Hippocampal formation (tissue), 2 donors: ENCODE data around the gene NTRK3.

ENCODE experiments used
- DNase-seq, 2 donors: peaks; one replicate each; lab custom pipeline; 2025; lab: John Stamatoyannopoulos, UW

The NTRK3 gene

DNA sequence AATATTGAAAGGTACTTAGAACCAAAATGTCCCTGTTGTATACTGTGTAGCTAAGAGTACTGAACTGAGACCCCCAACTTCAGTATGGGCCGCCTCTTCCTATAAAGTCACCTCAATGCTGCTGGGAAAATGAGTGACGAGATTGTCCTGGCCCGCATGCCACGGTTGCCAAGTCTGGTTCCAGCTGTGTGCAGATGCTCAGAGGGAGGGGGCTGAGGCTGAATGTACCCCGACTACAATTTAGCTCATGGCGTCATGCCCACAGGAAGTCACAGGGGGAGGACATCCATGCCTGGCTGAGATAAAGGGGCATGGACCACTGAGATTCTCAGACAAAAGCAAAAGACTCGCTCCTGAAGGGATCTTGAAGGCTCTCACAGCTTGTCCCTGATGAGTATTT, 271.1 kb downstream of the NTRK3 start:
- no peak for DNase-seq

DNA sequence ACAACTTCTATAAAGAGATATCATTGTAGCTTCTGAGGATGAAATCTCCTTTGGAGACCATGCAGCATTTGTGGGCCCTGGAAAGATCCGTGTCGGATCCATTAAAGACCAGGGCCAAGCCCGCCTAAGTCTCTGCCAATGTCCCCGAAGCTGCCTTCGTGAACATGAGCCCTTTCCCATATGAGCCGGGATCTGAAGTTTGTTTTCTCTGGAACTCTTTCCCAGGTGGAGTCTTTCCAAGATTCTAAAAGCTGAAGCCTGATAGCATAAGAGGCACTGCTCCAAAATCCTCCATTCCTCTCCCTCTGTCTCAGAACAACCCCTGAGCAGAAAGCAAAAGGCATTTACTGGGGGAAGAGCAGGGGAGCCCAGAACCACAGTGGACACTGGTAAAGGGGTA, 274.6 kb downstream of the NTRK3 start:
- DNase-seq: no peak

DNA sequence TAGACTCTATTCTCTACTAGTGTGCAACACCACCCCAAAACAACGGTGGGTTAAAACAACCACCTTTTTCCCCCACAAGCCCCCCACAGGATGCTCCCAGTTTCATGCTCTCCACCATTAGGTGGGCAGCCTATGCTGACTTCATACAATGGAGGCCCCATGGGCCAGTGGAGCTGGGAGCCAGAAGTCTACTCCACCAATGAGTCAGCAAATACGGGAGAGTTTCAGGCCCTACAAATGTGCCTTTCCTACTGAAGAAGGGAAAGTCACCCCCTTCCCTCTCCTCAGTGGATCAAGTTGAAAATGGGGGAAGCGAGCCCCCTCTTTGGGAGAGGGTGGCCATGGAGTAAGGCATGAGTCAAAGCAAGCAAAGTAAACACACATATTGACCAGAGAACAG, 278.6 kb downstream of the NTRK3 start:
- no peak for DNase-seq

DNA sequence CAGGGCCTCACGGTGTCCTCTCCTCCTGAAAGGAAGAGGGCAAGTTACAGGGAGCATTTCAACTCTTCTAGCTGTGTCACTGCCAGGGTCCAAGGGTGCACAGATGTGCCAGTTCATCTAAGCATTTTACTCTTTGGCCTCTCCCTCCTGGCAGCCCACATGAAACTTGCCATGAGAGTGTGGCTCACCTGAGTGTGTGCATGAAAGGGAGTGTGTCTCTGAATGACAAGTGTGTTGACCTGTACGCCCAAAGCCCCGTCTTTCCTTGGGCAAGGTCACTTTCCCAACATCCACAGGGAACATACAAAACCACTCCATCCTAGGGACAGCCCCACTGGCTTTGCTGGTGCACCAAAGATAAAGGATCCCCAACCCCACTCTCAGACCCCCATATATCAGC, 280.0 kb downstream of the NTRK3 start:
- no peak for DNase-seq

DNA sequence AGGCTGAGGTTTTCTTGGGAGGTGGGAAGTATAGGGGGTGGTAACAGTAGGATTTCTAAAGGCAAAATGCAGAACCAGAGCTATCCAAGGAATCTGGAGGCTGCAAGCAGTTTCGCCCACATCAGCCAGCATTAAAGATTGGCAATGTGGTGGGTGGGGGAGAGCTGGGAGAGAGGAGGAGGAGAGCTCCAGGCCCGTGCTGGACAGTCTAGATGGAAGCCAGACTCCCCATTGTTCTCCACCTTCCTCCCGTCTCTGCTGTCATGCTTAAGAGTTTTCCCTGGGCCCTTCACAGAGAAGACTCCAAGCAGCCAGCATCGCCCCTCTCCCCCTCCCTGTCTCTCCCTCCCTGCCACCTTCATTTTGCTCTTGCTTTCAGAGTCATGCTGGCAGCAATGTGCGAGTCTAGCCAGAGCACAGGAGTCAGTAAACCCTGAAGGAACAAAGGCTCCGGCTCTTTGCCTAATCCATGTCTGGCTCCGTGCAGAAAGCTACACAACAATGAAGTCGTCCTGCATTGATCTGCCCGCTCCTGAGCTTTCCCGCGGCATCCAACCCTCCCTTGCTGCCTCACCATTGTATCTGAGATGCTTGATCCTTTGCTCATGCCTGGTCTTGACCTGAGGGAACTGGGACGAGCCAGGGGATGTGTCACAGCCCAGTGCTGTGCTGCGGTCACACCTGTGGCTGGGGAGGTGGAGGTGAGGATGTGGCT, 282.9 kb downstream of the NTRK3 start:
- DNase-seq: no peak

DNA sequence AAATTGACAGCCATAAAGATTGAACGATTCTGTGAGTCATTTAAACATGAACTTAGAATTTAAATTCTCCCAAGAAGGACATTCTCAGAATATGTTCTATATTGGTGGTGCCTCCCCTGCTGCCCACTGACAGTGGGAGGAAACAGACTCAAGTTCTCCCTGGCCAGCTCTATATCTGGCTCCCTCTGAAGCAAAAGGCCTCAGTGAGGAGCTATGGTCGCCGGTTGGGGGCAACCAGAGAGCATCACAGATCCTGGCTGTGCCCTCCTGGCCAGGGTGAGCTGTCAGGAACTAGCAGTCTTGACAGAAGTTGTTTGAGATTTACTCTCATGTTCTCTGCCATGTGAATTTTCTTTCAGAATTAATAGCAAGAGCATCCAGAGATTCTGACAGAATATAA, 285.5 kb downstream of the NTRK3 start:
- no peak for DNase-seq

DNA sequence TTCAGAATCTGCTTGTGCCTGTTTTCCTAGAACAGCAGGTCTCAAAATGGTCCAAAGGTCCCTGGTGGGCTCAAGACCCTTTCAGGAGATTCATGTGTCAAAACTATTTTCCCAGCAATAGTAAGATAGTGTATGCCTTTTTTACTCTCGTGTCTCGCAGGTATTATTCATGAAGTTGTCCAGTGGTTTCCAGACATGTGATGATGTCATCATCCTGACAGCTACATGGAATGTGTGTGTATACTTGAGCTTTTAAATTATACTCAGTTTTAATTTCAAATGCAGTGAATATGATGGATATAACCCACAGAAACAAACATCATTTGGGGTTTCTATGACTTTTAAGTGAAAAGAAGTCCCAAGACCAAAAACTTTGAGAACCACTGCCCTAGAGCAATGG, 288.6 kb downstream of the NTRK3 start:
- DNase-seq: no peak

DNA sequence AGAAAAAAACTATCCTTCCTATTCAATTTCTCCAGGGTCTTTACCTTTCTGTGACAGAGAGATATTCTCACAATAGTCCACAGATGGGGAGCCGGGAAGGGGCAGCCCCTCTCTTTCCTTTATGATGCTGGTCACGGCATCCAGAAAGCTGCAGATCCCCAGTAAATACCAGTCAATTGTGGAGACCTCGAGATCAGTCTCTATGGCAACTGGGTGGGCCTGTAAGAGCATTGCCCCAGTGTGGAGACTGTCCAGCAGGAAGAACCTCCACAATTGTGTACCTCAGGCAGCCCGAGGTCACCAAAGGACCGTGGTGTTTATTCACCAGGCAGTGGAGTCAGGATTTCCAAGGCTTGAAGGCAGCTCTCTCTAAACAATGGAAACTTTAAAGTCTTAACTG, 291.2 kb downstream of the NTRK3 start:
- DNase-seq: no peak

DNA sequence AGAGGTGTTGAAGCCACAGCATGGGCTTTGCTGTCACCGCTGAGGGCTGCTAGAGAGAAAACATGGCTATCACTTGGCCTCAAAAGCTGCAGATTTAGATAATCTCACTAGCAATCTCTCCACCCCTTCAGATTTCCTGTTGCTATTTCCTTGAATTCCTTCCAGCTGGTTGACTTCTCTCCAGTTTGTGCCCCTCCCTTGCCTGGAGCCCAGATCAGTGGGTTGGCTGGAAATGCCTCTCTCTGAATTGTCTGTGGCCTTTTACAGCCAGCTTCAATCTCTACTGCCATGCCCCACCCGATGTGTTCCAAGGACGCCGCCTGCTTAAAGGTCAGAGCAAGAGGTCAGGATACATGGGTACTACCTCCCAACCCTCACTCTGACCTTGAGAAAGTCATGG, 294.1 kb downstream of the NTRK3 start:
- no peak for DNase-seq

DNA sequence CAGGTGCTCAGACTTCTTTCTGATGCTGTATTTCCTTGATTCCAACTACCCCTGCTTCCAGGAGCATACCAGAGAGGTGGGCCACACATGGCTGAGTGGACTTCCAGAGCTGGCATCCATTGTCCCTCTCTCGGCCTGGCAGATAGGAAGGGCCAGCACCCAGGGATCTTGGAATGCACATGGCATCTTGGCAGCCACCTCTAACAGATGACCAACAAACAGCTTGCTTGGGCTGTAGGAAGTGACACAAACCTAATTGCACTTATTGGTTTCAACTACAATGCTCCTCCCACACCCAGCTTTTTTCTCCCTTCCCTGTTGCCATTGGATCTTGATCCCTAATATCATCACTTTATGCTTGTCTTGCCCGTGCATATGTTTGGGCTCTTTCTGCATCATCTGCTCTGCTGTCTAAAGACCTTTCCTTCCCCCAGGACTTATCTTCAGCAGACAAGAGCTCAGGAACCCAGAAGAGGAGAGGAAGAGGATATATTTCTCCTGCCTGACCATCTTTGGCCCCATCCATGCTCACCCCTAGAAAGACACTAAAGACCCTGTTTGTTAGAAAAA, 294.6 kb downstream of the NTRK3 start:
- DNase-seq: no peak

DNA sequence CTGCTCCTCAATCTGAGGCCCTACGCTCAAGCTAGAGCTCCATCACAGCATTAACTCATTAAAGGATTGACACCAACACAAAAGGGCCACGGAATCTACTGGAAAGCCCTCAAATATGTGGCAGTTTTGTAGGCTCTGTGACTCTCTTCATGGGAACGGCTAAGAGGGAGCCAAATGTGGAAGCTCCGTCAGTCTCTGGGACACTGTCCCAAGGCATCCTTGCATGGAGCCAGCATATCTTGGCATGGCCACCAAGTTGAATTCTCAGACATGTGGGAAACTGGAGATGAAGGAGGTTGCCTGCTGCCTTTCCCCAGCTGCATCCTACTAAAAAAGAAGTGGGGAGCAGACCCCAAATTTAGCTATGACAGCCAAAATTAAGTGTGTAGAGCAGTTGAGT, 296.9 kb downstream of the NTRK3 start:
- DNase-seq: no peak

DNA sequence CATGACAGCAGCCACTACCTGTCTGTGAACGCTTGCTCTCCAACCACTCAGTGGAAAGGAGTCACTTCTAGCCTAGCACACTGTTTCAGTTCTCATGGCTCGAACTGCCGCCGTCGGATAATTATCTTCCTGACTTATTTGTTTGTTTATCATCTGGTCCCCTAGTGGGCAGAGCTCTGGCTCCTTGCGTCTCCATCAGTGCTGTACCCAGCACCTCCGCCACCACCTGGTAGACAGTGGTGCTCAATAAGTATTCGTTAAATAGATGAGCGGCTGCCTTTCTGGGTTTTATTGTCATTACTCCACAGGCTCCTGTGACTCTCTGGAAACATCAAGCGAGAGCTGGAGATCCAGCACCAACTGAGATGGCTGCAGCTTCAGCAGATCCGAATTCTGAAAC, 297.5 kb downstream of the NTRK3 start:
- no peak for DNase-seq

DNA sequence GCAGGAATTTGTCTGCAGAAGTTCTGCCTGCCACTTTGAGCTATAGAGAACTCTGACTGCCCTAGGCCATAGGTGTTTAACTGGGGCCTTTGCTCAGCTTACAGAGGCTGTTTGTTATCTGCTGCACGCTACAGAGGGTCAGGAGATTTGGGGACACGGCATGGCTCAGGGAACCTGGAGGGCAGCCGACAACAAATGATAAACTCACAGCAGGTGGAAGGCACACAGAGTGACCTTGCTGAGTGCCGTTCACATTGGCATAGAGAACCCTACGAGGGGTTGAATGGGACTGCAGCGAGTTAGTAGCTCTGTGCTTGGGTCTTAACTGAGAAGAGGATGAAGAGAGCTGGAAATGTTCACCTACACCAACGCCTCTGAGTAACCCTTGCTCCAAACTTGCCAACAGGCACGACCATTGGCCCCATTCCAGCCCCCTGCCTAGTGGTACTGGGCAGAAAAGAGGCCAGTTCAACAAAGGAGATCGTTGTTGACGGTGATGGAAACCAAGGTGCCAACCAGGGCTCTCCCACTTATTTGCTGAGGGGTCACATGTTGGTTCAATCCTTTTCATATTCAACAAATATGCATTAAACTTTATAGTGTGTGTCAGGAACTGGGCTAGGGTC, 301.1 kb downstream of the NTRK3 start:
- no peak for DNase-seq

DNA sequence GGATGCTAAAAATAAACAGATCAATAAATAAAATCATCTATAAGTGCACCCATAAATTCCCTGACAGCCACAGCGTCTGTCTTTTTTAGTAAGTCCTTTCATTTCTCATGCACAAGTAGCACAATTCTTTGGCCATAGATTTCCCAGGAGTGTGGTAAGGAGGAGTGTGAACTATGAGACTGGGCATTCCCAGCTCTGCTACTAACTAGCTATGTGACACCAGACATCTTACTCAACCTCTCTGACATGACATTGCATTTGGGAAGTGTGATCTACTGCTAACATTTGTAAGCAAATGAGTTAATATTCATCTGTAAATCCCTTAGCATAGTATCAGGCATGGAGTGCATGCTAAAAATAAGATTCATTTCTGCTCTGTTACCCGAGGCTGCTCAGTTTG, 301.7 kb downstream of the NTRK3 start:
- DNase-seq: no peak

DNA sequence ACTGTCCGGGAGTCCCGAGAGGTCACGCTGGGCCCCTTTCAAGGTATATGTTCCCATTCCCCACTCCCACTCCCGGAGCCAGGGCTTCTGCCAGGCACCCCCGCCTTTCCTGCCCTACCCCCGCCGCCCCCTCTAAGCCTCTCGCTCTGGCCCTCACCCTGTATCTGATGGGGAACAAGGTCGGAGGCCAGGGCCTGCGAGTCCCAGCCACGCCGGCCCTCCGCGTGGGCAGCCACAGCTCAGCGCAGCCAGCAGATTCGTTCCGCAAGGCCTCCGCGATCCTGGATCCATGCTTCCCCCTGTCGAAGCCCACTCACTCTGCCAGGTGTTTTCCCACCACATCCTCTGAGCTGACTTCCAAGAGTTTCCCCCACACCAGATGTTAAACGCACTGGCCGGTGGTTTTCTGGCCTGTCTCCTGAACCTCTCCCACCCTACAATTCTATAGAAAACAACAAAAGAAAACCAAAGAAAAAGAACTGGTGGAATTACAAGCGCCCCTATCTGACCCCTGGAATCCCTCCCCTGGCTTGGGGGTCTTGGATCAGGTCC, 303.7 kb downstream of the NTRK3 start:
- DNase-seq: no peak

DNA sequence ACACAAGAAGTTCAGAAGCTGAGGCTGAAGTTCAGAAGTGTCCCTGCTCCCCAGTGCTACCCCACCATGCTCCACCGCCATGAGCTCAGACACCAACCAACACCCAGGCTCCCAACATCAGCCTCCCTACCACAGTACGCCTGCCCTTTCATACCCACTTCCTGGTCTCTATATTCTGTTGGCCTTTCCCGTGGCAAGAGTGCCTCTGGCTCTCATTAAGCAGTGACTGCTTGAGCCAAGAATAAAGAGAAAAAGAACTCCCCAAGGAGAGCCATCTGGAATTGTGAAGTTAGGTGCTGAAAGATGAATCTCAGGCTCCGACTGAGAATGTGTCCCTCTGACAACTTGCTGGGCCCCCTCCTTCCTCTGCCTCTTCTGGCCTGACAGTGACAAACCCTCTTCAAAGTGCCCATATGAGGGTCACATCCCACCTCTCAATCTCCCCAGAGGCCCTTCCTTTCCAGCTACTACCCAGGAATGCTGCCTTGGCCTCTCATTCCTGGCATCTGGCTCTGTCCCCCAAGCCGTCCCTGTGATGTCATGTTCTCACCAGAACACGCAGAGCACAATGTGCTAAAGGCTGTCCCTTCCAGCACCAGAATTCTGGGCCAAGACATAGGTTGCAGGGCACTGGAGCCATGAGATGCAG, 306.8 kb downstream of the NTRK3 start:
- no peak for DNase-seq

DNA sequence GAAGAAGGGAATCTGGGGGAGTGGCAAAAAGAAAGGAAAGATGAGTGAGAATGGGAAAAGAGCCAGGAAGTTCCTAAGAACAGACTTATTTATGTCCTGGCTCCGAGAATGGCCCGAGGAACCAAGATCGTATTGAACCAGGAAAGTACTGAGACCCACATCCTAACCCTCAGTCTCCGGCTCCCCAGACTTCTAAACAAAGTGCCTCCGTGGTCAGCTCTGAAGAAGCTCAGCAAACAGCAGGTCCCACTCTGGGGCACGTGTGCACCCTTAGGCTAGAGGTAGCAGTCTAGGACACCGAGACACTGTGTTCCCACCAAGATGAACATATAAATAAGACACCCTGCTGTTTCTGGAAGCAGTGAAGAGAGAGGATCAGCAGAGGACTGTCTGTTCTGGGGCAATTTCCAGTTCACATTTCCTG, 307.4 kb downstream of the NTRK3 start:
- DNase-seq: no peak

DNA sequence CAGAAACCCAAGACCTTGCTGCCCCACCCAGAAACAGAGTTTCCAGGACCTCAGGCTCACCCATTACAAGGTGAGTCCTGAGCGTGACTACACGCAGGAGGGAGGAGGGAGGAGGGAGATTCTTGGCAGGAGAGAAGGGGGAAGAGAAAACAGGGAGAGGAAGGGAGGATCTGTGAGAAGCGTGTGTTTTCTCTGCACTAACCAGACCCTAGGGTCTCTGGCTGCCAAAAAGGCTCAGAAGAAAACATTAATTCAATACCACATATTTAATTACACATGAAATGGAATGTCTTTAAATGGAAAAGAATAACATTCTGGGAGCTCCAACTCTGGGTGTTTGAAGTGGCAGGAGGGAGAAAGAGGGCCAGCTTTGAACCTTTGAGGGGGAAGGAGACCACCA, 309.0 kb downstream of the NTRK3 start:
- no peak for DNase-seq

DNA sequence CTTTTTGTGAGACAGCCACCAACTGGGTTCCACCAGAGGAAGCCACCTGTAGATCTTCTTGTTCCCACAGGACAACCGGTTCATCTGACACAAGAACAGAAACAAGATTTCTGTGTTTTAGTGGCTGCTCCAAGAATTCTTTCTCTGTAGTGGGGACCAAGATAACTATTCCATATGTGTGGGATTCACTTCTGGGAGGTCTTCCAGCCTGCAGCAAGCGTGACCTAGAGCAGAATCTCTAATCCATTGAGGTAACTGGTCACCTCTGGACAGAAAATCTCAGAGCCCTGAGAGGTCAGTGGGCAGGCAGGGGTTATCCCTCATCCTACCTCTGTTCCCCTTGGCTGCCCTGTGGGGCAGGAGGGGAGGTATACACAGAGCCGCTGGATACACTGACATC, 311.3 kb downstream of the NTRK3 start:
- DNase-seq: no peak

DNA sequence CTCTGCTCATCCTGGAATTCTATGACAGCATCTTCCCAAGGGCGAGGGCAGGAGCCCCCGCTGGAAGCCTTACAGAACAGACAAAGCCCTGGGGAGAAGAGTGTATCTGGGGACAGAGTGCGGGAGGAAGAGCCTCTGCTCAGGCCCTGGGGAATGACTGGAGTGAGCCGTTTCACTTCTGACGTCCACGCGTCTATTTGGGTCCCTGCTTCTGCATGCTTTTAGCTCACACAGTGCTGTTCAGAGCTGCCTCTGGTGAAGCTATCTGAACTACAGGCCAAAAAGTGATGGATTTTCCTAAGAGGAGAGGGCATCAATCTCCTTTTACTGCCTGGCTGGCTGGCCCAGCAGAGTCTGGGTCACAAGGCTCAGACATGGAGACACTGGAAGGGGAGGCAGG, 311.8 kb downstream of the NTRK3 start:
- no peak for DNase-seq

DNA sequence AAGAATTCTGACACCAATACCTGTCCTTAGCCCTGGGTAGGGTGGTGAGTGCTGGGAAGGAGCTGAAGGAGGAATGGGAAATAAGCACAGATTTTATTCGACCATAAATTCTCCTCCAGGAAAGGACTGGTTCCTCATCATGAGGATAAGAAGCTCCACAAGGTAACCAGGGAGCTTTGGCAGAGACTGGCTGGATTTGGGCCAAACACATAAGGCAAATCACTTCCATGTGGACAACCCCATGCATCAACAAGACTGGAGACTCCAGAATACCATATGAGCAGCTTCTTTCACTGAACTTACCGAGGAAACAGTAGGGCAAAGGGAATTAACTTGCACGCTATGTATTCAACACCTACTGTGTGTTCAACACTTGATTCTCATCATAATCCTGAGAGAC, 312.5 kb downstream of the NTRK3 start:
- DNase-seq: no peak

DNA sequence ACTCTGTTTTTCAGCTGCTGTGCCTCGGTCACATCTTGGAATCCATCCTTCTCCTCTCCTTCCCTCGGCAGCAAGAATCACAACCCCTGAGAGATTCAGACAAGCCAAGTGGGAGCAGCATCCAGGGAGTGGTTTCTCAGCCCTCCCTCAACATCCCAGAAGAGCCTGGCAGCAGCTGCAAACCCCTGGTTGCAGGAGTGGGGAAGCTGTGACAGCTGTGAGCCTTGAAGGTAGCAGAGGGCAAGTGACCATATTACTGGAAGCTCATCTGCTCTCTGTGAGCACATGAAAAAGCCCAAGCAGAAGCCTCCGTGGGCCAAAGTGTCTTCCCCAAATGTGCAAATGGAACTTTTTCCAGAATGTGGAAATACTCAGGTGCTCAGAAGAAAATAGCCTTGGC, 312.9 kb downstream of the NTRK3 start:
- DNase-seq: no peak

DNA sequence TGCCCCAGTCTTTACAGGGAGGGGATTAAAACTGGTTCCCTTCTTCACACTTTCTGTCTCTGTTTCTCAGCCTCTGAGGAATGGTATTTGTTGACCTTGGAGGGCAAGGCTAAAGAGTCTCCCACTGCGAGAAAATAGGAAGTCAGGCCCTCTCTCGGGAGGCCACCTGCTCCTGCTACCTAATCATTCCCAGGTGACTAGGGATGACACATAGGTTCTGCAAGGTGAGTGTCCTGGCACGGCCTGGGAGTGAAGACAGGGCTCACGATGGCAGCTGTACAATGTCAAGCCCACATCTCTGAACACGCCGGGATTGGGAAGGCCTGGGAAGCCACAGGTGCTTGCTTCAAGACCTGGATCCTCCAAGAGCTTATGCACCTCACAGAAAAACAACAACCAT, 314.2 kb downstream of the NTRK3 start:
- no peak for DNase-seq
